GM19397 (cell line): ENCODE measurements around the gene UBASH3A.

Source experiments
- ATAC-seq: cut with Tn5 transposase; IDR thresholded peaks from one replicate; pipeline ENCODE4 v1.9.1; 2021; ENCODE audit warnings: mild to moderate bottlenecking, moderate library complexity; ENCODE audit not compliant: unreplicated experiment

The UBASH3A gene

DNA sequence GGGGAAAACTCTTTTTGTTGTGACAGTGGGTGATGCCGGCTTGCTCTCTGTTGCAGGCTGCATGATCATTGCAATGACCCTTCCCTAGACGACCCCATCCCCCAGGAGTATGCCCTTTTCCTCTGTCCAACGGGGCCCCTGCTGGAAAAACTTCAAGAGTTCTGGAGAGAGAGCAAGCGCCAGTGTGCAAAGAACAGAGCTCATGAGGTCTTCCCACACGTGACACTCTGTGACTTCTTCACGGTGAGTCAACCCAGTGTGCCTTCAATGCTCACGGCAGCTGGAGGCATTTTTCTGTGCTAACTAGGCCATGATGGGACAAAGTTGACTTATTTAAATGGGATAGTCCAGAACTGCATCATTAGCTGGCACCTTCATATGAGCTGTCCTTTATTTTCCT lies 5.7 kb downstream of the UBASH3A start:
- no peak for ATAC-seq

GRCh38 chr21:42411197-42411869 lies 7.6 kb downstream of the UBASH3A start:
- ATAC-seq: no peak

GRCh38 chr21:42411891-42412635 lies 8.4 kb downstream of the UBASH3A start:
- ATAC-seq: no peak

- no peak for ATAC-seq
Observed at GRCh38 chr21:42412636-42412933, 8.9 kb downstream of the UBASH3A start.

DNA sequence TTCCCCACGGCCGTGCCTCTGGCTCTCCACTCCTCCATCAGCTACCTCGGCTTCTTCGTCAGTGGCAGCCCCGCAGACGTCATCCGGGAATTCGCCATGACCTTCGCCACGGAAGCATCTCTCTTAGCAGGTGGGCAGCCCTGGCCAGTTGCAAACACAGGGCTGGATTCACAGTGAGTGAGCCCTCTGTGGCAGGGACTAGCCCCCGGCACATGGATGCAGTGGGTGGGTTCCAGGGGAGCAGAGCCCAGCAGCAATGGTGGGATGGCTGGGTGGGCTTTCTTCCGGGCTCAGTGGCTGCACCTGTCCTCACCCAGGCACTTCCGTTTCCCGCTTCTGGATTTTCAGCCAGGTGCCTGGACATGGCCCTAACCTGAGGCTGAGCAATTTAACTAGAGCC lies 9.4 kb downstream of the UBASH3A start:
- no peak for ATAC-seq

DNA sequence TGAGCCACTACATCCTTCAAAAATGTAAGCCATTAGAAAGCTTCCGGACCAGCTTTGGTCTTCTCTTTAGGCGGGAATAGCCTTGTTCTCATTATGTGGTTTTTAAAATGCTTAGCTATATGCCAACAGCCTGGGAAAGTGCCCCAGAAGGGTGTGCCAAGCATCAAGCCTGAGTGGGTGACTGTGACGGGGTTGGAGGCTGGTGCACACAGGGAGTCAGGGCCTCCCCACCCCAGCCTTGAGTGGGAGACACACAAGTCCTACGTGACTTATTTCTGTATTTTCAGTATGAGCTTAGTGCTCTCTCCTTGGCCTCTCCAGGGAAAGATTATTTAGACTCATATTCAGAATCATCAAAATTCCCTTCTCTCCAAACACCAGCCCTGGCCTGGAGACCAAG lies 9.8 kb downstream of the UBASH3A start:
- ATAC-seq: no peak

DNA sequence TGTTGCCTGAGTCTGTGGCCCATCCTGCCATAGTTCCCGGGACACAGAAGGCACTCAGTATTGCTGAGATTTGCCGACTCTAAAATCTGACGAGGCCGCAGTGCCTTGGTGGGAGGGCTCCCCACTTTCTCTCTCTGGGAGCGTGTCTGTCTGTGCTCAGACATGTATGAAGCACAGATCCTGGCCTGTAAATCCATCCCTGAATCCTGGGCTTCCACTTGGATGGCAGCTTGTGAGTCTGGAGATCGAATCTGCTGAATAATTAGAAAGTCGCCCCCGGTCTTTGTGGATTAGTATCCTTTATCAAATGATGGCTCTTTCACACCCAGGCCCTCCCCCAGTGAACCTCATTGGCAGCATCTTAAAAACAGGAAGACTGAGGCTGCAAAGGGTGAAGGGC lies 10.4 kb downstream of the UBASH3A start:
- ATAC-seq: no peak

DNA sequence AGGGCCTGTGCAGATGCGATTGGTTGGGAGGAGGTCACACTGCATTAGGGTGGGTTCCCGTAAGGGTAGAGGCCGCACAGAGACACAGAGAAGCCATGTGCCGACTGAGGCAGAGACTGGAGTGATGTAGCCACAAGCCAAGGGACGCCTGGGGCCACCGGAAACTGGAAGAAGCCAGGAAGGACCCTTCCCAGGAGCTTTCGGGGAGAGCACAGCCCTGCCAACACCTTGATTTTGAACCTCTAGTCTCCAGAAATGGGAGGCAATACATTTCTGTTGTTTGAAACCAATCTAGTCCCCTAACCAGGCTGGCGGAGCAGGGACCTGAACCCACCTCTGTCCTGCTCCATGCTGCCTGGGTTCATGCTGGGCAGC lies 10.8 kb downstream of the UBASH3A start:
- ATAC-seq: no peak

DNA sequence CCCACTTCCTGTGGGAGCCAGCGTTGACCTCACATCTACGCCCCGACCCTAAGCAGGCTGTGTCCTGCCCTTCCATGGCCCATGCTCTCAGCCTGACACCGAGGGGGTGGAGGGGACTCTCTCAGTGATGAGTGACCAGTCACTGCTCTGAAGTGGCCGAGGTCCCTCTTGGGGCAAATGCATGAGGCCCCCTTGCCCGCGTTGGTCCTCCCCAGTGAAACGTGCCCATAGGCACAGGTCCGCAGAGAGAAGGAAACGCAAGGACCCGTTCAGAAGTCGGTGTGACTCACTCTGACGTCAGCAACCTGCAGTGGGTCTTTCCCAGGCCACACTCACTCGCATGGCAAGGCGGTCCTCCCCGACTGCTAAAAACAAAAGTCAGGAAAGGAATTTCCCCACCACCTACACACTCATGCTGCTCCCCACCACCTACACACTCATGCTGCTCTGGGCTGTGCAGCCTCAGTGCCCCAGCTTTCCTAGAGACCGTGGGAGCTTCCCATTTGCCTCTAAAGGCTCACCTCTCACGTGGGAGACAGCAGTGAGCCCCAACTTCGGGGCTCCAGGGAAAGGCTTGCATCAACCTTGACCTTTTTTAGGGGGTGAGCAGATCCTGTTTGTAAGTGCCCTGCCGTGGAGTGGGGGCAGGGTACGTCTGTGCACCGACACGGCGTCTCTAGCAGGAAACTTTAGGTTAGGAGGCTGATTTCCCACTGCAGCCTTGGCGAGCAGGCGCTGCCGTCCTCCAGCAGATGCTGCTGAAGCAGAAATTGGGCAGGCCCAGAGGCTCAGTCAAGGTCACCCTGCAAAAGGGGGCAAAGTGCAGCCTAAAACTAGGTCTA lies 11.4 kb downstream of the UBASH3A start:
- ATAC-seq: peak; percentile 73

GRCh38 chr21:42417533-42417932 lies 13.8 kb downstream of the UBASH3A start:
- no peak for ATAC-seq

DNA sequence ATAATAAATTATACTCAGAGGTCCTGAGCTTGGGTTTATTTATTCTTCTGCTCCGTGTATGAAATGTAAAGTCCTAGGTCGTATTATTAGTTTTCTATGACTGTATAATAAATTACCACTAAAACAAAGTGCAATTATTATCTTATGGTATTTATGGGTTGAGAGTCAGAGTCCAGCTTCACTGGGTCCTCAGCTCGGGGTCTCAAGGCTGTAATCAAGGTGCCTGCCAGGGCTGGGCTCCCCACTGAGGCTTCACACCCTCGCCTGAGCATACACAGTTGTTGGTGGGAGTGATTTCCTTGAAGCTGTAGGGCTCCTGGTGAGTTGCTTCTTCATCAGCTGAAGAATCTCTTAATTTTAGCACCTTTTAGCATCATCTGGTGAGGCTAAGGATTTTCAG lies 15.2 kb downstream of the UBASH3A start:
- ATAC-seq: no peak

DNA sequence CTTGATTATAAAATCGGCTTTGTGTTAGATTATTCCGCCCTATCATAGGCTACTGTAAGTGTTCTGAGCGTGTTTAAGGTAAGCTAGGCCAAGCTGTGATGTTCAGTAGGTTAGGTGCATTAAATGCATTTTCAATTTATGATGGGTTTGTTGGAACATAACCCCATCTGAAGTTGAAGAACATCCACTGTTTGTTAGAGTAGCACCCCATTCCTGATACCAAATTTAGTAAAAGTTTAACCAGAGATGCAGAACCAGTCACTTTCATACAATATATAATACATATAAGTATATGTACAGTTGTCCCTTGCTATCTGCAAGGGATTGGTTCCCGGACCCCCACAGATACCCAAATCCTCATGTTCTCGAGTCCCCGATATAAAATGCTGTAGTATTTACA lies 16.1 kb downstream of the UBASH3A start:
- ATAC-seq: no peak

DNA sequence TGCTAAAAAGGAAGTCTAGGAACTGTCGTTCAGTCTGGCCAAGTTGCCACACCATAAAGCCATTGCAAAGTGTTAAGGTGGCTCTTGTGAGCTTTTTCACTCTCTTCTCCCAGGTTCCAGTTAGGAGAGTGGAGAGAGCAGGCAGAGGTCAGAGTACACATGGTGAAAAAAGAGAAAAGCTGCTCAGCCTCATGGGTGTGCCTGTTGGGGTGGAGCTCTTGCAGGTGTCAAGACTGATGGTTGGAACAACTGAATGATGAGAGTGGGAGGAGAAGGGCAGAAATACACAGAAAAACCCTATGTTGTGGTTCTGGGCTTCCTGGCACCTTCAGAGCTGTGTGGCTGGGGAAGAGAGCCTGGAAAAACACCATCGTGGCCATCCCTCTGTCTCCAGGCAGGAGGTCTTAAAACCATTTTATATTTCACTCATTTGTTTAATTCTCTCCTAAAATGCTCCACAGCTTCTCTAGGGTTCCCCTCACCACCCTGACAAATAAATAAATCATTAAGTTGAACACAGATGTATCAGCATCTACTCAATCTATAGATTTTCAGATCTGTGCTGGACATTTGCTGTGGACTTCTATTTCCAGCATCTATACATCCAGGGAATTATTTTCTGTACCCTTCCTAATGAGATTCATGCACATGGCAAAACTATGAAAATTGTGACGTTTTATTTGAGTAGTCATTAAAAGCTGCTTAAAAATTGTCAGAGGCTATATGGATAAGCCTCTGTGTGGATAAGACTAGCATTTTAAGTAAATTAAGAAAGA lies 17.5 kb downstream of the UBASH3A start:
- no peak for ATAC-seq

- ATAC-seq: no peak
Observed at GRCh38 chr21:42423197-42423675, 19.5 kb downstream of the UBASH3A start.

DNA sequence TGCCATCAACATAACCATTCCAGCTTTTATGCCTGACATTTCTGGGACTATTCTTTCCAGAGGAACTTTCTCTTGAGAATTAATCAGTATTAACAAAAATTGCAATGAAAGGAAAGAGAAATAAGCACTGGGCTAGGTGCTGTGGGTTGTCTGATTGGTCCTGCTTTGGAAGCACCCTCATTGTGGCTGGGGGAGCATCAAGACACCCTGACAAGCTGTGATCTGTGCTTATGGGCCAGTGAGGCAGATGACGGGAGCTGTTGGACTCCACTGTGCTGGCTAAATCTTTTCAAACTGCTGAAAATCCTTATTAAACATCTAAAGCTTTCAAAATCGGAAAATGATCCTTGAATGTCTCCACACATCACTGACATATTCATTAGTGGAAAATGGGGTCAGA lies 20.0 kb downstream of the UBASH3A start:
- no peak for ATAC-seq

- ATAC-seq: no peak
Observed at GRCh38 chr21:42424914-42425541, 21.3 kb downstream of the UBASH3A start.

DNA sequence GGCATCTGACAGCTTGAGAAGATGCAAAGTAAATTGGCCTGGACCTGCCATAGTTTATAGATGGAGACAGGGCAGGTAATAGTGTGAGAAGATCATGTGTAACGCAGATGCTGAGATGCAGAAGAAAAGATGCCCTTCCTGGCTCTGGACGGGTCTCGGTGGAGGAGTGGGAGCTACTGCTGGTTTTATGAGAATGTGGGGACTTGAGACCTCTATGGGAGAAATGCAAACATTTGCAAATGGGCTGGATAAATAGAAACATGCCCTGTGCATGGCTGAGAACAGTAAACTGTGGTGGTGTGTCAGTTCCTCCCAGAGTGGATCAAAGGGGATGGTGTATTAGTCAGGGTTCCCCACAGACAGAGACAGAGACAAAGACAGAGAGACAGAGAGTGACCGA lies 21.9 kb downstream of the UBASH3A start:
- ATAC-seq: no peak

- peak; percentile 42 for ATAC-seq
Observed at GRCh38 chr21:42426424-42426823, 22.7 kb downstream of the UBASH3A start.

- ATAC-seq: no peak
Observed at GRCh38 chr21:42426876-42427480, 23.3 kb downstream of the UBASH3A start.

DNA sequence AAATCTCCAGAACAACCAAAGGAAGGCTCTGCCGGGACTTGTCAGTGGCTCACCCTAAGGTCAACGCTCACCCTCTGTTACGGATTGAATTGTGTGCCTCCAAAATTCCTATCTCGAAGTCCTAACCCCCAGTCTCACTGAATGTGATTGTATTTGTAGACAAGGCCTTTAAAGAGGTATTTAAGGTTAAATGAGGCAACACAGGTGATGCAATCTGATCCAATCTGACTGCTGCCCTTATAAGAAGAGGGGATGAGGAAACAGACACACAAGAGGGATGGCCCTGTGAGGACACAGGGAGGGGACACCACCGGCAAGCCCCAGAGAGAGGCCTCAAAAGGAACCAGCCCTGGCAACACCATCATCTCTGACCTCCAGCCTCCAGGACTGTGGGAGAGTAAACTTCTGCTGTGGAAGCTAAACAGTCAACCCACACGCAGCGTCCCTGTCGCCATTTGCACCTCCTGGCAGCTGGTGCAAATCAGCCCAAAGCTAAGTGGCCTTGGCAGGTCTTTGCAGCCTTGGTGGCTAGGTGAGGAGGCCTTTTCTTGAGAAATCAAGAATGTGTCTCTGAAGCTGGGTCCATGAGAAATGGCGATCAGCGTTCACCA lies 24.2 kb downstream of the UBASH3A start:
- ATAC-seq: no peak
